Stimulated activated CD8-positive, alpha-beta memory T cell treated with anti-CD3 and anti-CD28 coated beads, Interleukin-7, amount 100 ng/mL, for 24 hours (primary cell): ENCODE results near the gene TBC1D2.

ENCODE experiments used
- DNase-seq: peaks from one replicate; pipeline ENCODE4 v3.0.0-alpha.2; 2020; ENCODE audit warnings: low read depth

Gene TBC1D2

DNA sequence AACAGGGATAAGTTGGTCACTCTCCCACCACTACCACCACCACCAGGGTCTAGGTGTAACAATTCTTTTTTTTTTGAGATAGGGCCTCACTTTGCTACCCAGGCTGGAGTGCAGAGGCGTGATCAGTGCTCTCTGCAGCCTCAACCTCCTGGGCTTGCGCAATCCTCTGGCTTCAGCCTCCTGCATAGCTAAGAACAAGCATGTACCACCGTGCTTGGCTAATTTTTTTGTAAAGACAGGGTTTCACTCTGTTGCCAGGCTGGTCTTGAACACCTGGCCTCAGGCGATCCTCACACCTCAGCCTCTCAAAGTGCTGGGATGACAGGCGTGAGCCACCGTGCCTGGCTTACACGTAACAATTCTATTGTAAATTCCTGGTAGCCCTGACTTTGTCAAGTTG lies 90.5 kb downstream of the TBC1D2 start:
- no peak for DNase-seq

DNA sequence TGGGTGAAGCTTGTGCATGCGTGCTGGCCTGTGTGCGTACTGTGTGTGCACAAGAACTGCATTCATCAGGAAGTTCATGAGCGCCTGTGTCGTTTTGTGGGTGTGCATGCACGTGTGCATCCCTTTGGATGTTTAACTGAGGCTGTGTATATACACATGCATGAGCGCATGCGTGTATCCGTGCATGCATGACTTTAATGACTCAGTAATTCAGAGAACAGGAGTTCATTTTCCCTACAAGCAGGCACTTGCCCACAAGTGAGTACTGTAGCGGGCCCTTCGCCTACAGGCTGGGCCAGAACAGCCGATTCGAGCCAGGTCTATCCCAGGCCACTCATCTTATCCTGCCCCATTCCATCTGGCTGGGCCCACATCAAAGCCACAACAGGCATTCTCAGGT lies 92.8 kb downstream of the TBC1D2 start:
- DNase-seq = no peak

DNA sequence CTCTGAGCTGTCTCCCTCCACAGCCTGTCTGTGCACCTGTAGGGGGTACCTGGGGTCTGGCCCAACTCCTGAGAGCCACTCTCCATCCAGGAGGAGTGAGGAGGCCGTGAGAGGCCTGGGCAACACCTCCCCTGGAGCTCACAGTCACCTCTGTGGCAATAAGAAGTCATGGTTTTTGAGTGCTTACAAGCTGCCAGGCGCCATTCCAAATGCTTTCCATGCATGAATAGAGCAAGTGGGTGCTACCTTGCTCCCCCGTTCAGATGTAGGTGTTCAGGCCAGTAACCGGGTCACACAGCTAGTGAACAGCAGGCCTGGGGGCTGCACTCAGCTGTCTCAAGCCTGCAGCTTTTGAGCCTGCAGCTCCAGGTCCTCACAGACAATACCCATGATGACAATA lies 93.6 kb downstream of the TBC1D2 start:
- DNase-seq = no peak

DNA sequence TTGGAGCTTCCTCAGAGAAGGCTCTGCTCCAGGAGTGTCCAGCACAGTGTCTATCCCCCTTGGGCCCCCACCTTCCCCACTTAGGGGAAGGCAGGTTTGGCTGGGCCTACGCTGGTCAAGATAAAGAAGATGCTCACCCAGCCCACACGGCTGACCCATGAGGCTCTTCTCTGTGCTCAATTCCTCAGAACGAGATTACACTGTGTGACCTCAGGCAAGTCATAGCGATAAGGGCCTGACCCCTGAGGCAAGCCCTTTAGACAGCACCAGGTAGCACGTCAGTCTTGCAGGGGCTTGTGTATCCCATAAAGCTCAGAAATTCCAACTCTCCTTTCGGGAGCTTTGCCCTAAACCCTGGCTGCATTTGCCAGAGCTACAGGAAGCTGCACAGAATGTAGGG lies 95.7 kb downstream of the TBC1D2 start:
- no peak for DNase-seq

DNA sequence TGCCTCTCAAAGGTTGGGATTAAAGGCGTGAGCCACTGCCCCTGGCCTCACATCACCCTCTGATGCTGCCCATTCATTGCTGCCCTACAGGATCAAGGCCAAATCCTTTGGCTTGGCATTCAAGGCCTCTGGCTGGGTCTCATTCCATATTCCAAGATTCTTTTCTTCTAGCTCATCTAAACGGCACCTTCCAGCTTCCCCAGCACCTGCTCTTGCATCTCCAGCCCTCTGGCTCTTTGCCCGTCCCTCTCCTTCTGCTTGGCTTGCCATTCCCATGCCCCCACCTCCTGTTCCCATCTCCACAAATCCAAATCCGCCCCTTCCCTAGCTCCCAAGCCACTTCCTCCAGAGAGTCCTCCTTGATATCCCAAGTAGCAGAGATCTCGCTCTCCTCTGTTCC lies 96.1 kb downstream of the TBC1D2 start:
- no peak for DNase-seq

DNA sequence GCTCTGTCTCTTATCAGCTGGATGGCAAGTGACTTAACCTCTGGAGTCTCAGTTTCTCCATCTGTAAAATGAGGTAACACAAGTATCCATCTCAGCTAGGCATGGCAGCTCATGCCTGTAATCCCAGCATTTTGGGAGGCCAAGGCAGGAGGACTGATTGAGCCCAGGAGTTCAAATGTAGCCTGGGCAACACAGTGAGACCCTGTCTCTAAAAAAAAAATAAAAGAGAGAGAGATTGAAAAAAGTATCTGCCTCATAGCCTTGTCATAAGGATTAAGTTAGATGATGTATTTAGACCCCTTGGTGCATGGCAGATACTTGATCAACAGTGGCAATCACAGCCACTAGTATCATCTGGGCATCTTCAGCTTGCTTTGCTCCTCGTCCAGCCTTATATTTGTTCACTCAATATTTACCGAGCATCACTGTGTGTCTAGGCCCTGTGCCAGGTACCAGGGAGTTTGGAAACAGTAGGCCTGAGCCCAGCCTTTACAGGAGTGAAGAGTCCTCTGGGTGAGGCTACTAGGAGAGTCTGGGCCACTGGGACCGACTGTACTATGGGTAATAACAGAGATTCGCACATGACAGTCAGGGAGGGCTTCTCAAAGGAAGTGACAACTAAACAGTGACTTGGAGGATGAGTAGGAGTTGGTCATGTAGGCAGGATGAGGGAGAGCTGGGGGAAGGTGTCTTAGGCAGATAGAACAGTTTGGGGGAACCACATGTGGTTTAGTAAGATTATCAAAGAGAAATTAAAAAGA lies 97.2 kb downstream of the TBC1D2 start:
- DNase-seq = no peak

DNA sequence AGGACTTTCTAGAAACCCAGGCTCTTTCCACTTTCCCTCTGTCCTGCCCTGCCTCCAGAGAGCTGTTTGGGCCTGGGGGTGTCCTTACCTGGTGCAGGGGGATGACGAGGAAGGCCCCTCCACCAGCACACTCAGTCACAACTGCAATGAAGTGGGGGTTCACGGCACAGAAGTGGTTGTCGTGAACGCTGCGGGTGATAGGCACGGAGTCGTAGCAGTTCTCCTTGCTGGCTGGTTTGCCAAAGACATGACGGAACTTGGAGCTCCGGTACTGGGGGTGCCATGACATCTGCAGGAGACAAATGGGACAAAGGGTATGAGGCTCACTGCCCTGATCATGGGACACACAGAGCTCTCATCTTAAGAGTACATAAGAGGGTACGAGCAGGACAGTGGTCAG lies 98.1 kb downstream of the TBC1D2 start:
- DNase-seq = no peak

DNA sequence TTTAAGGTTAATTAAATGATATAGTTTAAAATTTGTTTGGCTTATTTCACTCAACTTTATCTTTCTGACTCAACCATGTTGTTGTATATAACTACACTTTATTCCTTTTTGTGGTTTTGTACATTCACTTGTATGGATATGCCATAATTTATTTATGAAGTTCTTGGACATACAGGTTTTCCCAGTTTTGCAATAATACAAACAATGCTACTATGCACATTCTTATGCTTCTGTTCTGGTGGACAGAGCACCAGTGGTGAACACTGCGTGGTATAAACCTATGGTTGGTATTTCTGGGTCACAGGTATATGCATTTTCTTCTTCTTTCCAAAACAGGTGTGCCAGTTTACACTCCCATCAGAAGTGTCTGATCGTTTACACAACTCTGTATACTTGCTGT lies 100.8 kb downstream of the TBC1D2 start:
- DNase-seq = no peak

DNA sequence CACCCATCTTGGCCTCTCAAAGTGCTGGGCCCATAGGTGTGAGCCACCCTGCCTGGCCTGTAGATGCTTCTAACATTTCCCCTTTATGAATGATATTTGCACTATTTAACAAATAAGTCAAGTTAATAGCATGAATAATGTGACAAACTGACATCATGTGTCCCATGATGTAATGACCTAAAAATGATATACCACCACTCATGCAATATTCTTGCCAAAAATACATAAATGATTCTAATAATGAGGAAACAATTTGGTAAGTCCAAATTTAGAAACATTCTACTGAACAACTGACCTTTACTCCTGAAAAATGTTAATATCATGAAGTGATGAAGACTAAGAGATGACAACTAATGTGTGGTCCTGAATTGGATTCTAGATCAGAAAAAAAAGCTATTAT lies 102.9 kb downstream of the TBC1D2 start:
- DNase-seq = no peak

DNA sequence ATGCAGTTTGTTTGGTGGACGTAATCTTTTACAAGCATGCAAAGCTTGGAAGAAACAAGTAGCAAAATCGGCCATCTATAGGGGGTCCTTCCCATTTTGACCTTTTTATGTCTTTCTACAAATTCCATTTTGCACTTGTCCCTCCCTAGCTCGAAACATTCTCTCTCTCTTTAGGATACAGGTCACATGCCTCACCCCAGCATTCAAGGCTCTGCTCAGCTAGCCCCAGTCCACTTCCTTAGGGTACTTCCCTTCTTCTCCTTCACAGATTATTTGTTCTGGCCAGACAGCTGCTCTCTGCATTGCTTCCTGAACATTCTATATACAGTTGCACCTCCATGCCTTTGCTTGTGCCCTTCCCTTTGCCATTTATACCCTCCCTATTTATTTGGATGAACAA lies 104.7 kb downstream of the TBC1D2 start:
- no peak for DNase-seq

DNA sequence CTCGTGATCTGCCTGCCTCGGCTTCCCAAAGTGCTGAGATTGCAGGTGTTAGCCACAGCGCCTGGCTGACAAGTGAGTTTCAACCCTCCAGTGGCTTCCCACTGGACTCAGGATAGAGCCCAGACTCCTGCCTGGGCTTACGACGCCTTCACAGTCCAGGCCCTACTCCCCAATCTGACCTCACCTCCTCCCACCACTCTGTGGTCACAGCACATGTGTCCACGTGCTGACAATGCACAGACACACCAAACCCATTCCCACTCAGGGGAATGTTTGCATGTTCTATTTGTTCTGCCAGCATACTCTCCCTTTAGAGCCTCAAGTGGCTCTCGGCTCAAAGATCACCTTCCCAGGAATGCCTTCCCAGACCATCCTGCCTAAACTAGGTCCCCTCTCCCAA lies 105.3 kb downstream of the TBC1D2 start:
- DNase-seq = no peak

DNA sequence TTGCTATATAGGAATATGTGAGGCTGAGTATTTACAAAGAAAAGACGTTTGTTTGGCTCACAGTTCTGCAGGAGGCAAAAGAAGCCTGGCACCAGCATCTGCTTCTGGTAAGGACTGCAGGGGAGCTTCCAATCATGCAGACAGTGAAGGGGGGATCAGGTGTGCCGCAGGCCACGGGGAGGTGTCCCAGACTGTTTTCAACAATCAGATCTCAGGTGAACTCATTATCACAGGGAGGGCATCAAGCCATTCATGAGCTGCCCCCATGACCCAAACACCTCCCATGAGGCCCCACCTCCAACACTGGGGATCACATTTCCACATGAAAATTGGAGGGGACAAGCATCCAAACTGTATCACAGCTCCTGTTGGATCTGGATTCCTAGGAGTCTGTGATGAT lies 106.0 kb downstream of the TBC1D2 start:
- no peak for DNase-seq
